ENCODE measurements around the gene COL4A6. TPM values are rescaled to one million over a fixed set of nuclear protein-coding genes. Genes with fewer than 3 reads are reported as not detected.

Gene COL4A6
- total and polyA plus RNA-seq, 2 of the 8 experiments (the other 6 are each of a cell fraction or from before 2014, with no cell fraction given) = 5.9 to 11.8 TPM

DNA sequence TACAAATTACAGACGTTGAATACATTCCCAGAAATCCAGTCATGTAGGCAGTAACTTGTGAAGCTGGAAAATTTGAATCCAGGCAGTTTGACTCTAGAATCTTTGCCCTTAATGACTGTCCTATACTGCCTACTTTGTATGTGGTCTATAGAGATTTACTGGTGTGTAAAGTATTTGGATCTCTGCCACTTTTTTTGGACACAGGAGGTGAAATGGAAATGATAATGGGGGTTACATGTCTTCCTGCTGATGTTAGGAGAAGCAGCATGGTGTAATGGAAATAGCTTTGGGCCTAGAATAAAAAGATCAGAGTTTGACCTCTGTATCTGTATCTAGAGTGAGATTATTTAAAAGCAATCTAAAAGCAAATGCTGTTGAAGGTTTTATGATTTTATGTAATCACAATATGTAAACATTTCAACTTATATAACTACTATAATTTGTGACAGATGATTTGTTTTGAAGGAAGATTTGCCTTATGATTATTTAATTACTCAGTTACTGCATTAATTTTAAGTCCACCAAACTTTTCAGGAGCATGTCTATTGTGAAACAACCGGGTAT is 4.8 kb upstream of the COL4A6 start (continued):
- TF ChIP-seq, protein P1, sequence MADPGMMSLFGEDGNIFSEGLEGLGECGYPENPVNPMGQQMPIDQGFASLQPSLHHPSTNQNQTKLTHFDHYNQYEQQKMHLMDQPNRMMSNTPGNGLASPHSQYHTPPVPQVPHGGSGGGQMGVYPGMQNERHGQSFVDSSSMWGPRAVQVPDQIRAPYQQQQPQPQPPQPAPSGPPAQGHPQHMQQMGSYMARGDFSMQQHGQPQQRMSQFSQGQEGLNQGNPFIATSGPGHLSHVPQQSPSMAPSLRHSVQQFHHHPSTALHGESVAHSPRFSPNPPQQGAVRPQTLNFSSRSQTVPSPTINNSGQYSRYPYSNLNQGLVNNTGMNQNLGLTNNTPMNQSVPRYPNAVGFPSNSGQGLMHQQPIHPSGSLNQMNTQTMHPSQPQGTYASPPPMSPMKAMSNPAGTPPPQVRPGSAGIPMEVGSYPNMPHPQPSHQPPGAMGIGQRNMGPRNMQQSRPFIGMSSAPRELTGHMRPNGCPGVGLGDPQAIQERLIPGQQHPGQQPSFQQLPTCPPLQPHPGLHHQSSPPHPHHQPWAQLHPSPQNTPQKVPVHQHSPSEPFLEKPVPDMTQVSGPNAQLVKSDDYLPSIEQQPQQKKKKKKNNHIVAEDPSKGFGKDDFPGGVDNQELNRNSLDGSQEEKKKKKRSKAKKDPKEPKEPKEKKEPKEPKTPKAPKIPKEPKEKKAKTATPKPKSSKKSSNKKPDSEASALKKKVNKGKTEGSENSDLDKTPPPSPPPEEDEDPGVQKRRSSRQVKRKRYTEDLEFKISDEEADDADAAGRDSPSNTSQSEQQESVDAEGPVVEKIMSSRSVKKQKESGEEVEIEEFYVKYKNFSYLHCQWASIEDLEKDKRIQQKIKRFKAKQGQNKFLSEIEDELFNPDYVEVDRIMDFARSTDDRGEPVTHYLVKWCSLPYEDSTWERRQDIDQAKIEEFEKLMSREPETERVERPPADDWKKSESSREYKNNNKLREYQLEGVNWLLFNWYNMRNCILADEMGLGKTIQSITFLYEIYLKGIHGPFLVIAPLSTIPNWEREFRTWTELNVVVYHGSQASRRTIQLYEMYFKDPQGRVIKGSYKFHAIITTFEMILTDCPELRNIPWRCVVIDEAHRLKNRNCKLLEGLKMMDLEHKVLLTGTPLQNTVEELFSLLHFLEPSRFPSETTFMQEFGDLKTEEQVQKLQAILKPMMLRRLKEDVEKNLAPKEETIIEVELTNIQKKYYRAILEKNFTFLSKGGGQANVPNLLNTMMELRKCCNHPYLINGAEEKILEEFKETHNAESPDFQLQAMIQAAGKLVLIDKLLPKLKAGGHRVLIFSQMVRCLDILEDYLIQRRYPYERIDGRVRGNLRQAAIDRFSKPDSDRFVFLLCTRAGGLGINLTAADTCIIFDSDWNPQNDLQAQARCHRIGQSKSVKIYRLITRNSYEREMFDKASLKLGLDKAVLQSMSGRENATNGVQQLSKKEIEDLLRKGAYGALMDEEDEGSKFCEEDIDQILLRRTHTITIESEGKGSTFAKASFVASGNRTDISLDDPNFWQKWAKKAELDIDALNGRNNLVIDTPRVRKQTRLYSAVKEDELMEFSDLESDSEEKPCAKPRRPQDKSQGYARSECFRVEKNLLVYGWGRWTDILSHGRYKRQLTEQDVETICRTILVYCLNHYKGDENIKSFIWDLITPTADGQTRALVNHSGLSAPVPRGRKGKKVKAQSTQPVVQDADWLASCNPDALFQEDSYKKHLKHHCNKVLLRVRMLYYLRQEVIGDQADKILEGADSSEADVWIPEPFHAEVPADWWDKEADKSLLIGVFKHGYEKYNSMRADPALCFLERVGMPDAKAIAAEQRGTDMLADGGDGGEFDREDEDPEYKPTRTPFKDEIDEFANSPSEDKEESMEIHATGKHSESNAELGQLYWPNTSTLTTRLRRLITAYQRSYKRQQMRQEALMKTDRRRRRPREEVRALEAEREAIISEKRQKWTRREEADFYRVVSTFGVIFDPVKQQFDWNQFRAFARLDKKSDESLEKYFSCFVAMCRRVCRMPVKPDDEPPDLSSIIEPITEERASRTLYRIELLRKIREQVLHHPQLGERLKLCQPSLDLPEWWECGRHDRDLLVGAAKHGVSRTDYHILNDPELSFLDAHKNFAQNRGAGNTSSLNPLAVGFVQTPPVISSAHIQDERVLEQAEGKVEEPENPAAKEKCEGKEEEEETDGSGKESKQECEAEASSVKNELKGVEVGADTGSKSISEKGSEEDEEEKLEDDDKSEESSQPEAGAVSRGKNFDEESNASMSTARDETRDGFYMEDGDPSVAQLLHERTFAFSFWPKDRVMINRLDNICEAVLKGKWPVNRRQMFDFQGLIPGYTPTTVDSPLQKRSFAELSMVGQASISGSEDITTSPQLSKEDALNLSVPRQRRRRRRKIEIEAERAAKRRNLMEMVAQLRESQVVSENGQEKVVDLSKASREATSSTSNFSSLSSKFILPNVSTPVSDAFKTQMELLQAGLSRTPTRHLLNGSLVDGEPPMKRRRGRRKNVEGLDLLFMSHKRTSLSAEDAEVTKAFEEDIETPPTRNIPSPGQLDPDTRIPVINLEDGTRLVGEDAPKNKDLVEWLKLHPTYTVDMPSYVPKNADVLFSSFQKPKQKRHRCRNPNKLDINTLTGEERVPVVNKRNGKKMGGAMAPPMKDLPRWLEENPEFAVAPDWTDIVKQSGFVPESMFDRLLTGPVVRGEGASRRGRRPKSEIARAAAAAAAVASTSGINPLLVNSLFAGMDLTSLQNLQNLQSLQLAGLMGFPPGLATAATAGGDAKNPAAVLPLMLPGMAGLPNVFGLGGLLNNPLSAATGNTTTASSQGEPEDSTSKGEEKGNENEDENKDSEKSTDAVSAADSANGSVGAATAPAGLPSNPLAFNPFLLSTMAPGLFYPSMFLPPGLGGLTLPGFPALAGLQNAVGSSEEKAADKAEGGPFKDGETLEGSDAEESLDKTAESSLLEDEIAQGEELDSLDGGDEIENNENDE (IDR thresholded peaks at IDR 0.05; ENCODE audit: insufficient replicate concordance, low read length) = no peak
- TF ChIP-seq CEBPB (IDR thresholded peaks at IDR 0.05; ENCODE audit: low read depth, low read length) = no peak
- TF ChIP-seq E2F6 (IDR thresholded peaks at IDR 0.05) = no peak
- TF ChIP-seq CTBP2 (IDR thresholded peaks at IDR 0.05; ENCODE audit: borderline replicate concordance, insufficient read depth, insufficient read length, low read length) = no peak
- TF ChIP-seq BACH1 (IDR thresholded peaks at IDR 0.05; ENCODE audit: low read length) = no peak
- TF ChIP-seq CHD2 (IDR thresholded peaks at IDR 0.05; ENCODE audit: low read length) = no peak
- TF ChIP-seq POLR2AphosphoS5 (IDR thresholded peaks at IDR 0.05; ENCODE audit: low read depth, low read length) = no peak
- no peak for TF ChIP-seq RNF2 (IDR thresholded peaks at IDR 0.05; ENCODE audit: borderline replicate concordance, low read depth, low read length, missing control alignments, poor library complexity, severe bottlenecking)

All from H1 (cell line).